DOHH2 (cell line): ENCODE measurements around the gene HSPA1L.

Experiments used
- EZH2phosphoT487 ChIP-seq: fragments of 200-600 bp; sonication (generic); IDR thresholded peaks from 2 replicates; pipeline ENCODE4 v1.6.1; 2017; ENCODE audit warnings: borderline replicate concordance, mild to moderate bottlenecking, antibody characterized with exemption, low read length, moderate library complexity, mixed read lengths
- TF ChIP-seq, protein P1 (sequence below): fragments of 200-600 bp; sonication (generic); IDR thresholded peaks from one replicate; pipeline ENCODE4 v1.5.1; 2014; ENCODE audit warnings: antibody characterized with exemption, mild to moderate bottlenecking, low read depth, low read length; ENCODE audit not compliant: poor library complexity, severe bottlenecking

DNA sequence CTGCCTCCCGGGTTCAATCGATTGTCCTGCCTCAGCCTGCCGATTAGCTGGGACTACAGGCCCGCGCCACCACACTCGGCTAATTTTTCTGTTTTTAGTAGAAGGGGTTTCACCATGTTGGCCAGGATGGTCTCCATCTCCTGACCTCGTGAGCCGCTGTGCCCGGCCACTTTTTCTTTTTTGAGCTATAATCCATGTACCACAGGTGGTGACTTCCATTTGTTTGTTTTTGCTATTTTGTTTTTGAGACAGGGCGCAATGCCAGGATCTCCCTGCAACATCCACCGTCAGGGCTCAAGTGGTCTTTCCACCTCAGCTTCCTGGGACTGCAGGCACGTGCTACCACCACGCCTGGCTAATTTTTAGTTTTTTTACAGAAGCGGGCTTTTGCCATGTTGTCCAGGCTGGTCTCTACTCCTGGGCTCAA is 21.0 kb upstream of the HSPA1L start:
- TF ChIP-seq, protein P1, sequence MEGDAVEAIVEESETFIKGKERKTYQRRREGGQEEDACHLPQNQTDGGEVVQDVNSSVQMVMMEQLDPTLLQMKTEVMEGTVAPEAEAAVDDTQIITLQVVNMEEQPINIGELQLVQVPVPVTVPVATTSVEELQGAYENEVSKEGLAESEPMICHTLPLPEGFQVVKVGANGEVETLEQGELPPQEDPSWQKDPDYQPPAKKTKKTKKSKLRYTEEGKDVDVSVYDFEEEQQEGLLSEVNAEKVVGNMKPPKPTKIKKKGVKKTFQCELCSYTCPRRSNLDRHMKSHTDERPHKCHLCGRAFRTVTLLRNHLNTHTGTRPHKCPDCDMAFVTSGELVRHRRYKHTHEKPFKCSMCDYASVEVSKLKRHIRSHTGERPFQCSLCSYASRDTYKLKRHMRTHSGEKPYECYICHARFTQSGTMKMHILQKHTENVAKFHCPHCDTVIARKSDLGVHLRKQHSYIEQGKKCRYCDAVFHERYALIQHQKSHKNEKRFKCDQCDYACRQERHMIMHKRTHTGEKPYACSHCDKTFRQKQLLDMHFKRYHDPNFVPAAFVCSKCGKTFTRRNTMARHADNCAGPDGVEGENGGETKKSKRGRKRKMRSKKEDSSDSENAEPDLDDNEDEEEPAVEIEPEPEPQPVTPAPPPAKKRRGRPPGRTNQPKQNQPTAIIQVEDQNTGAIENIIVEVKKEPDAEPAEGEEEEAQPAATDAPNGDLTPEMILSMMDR, result no peak
- no peak for TF ChIP-seq EZH2phosphoT487
